ENCODE data around the gene CSPG4. TPM values are rescaled to one million over a fixed set of nuclear protein-coding genes. Genes with fewer than 3 reads are reported as not detected.
"Not testable (repeated sequence)": the region's sequence is repeated elsewhere in the genome, so short reads cannot be mapped to it uniquely, and the experiment has no call there.

Gene CSPG4
- total and polyA plus RNA-seq, 9 of the 15 experiments (the other 6 are each of a cell fraction or from before 2014, with no cell fraction given), result under 0.01 to 0.07 (median 0.04) TPM; not detected in 5

- peak; percentile 55; the same call in 1 of the 2 replicates for TF ChIP-seq ATF3 (IDR thresholded peaks at IDR 0.05)
- no peak for TF ChIP-seq ATF3 (CRISPR knock-in tag; conservative IDR thresholded peaks at IDR 0.05)
- TF ChIP-seq CEBPB (tag; IDR thresholded peaks at IDR 0.05), result peak; percentile 59
- no peak for TF ChIP-seq CEBPG (CRISPR knock-in tag; IDR thresholded peaks at IDR 0.05)
- peak; percentile 55 to 59; a peak in 2 of 4 replicates for TF ChIP-seq CEBPG (tag; conservative IDR thresholded peaks at IDR 0.05 in 1 of 2, IDR thresholded peaks at IDR 0.05 in 1 of 2)
- TF ChIP-seq ZNF12 (CRISPR knock-in tag; IDR thresholded peaks at IDR 0.05), result peak; percentile 72; the same call in 1 of the 2 replicates
- no peak for TF ChIP-seq BRF2 (IDR thresholded peaks at IDR 0.05; ENCODE audit: borderline replicate concordance, insufficient read depth, insufficient read length)
These were observed 32.7 kb upstream of the CSPG4 start (continued) for GRCh38 chr15:75745305-75745704.

- DNase-seq (ENCODE audit: extremely low read depth in 1 of 4, low spot score in 3 of 4); ATAC-seq; H3K27ac ChIP-seq (ENCODE audit: extremely low read depth, low read depth, low read length); POLR2A ChIA-PET; BruUV-seq (replicated peaks); H3K36me3 ChIP-seq (ENCODE audit: control insufficient read depth, insufficient read depth, low read length); intact Hi-C loops (cut with micrococcal nuclease); FAIRE-seq; H3K9ac ChIP-seq (ENCODE audit: insufficient read depth in 1 of 2, low read depth in 2 of 2, low read length in 2 of 2); CTCF ChIA-PET (ENCODE audit: low intra/inter-chr PET ratio); in situ Hi-C loops (cut with MboI); H3K4me2 ChIP-seq (ENCODE audit: insufficient read depth, low read length); H3K27me3 ChIP-seq (ENCODE audit: control insufficient read depth in 2 of 2, insufficient read depth in 2 of 2, low read length in 2 of 2); H4K20me1 ChIP-seq (replicated peaks; ENCODE audit: control insufficient read depth, insufficient read depth, low read length); H3K9me1 ChIP-seq (ENCODE audit: control insufficient read depth, insufficient read depth, low read length); H3K79me2 ChIP-seq (ENCODE audit: control insufficient read depth, insufficient read depth, low read length); H3K9me3 ChIP-seq (replicated peaks; ENCODE audit: control insufficient read depth, insufficient read depth, low read depth, low read length); H2AFZ ChIP-seq (ENCODE audit: low read depth, low read length); H3K4me3 ChIP-seq: not testable (repeated sequence)
- 57% methylated on average over 4 of the region's 4 CpGs for WGBS (ENCODE audit: insufficient coverage, low coverage, missing lambda C conversion rate)
- TF ChIP-seq ZFP36 (IDR thresholded peaks at IDR 0.05; ENCODE audit: low read depth, low read length, partially characterized antibody), result peak; percentile 22
- H3K4me1 ChIP-seq (replicated peaks in 1 of 2; ENCODE audit: control insufficient read depth in 2 of 2, insufficient read depth in 2 of 2, low read length in 2 of 2), result peaks cover 5 to 19% of the 10 kb centered on the region in 2 experiments; a peak in 4 of 5 replicates
These were observed 29.7 kb upstream of the CSPG4 start for GRCh38 chr15:75742346-75742745.
